GM19193 (cell line): ENCODE data around the gene SMAD9.

Experiments
- POLR2A ChIP-seq: IDR thresholded peaks from 4 replicates; pipeline ENCODE4 v1.6.1; 2011; ENCODE audit not compliant: insufficient read depth, insufficient read length; ENCODE audit errors: extremely low read depth

SMAD9 gene

DNA sequence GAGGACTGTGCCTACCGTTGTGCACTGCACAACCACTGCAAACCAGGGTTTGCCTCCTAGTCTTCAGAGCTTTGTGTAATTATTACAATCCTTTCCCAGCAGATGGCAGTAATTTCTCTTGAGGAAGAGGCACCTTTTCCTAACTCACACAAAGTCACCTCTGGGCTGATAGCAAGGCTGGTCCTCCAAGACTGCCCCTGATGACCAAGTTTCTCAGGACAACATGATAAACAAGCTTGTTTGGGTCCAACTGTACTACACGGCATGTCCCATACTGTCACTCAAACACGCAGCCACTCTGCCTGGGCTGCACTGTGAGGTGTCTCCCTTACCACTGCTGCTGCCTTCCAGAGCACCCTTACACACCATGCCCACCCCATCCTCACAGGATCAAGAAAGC is 61.7 kb downstream of the SMAD9 start:
- TF ChIP-seq POLR2A: no peak

DNA sequence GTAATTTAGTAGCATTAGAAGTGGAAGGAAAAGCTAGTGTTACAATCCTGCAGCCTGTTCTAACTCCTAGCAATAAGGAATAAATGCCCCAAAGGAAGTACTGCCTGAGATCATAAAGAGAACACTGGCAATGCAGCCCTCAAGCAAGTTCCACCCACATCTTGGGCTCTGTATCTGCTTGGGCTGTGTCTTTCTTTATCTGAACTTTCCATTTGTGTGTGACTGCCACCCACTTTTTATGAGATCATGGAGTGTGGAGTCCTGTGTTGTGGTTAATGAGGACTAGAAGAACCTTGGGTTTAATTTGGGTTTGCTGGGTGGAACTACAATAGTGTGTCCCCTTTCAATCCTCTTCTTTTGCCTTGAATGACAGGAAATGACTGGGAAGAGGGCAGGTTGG is 62.8 kb downstream of the SMAD9 start:
- no peak for TF ChIP-seq POLR2A

DNA sequence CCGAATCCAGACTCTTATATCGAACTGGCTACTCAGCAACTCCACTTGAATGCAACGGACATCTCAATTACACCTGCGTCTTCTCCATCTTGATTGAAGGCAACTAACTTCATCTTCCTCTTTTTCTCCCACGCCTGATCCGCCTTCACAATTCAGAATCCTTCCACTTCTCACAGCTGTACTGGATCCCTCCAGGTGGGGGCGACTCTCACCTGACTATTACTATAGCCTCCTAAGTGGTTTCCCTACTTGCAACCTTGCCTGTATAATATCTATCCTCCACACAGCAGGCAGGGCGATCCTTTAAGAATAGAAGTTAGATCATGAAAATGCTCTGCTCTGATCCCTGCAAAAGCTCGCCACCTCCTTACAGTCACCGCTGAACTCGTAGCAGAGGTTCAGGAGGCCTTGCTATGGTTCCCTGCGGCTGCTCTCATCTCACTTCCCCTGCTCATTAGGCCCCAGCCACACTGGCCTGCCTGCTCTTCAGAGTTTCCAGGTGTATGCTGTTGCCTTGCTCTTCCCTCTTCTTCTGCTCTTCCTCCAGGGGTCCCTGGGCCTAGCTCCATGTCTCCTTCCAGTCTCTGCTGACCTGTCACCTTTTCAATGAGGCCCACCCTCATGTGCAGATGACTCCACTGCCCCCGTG is 69.1 kb downstream of the SMAD9 start:
- no peak for TF ChIP-seq POLR2A

DNA sequence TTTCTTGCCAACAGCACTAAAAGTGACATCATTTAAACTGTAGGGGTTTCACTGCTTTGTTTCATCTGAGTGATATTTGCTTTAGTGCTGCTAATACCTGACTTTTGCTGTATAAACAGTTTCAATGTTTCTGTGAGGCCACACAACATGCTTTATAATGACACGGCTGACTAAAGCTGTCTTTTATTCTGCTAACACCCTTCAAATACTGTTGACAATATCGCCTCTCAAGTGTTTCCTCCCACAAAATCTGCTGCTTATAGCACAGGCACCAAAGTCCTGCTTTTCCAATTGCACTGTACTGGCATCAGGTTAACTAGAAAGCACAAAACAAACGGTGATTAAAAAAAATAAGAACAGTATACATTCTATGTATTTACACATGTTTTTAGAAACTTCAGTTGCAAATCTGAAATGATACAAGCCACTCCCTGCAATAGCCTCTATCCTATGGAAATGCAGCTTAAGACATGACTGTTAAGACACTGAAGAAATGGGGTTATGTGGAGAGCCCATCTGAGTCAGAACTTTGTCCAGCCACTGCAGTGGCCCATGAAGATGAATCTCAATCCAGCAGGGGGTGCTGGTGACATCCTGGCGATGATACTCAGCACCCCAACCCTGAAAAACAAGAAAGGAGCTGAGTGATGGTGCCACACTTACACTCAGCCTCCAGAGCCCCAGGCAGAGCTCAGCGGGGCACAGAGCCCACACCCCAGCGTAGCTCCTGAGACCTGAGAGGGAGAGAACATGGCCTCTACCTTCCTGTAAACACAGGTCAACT is 71.6 kb downstream of the SMAD9 start:
- no peak for TF ChIP-seq POLR2A

DNA sequence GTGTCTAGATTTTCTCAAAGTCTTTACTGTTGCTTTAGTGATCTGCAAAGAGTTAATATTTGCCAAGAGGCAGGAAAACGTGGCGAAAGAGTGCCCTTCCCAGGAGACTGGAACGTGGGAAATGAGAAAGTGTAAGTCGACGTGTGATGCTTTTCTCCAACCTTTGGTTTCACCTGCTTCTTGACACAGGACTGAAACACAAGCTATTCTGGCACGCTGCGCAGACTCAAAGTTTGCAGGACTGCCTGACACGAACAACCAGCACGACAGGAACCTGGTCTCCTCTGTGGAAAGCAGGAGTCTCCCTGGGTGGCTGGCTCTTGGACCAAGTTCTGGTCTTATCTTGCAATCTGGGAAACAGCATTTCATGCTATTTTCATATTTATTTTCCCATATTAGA is 72.4 kb downstream of the SMAD9 start:
- no peak for TF ChIP-seq POLR2A

DNA sequence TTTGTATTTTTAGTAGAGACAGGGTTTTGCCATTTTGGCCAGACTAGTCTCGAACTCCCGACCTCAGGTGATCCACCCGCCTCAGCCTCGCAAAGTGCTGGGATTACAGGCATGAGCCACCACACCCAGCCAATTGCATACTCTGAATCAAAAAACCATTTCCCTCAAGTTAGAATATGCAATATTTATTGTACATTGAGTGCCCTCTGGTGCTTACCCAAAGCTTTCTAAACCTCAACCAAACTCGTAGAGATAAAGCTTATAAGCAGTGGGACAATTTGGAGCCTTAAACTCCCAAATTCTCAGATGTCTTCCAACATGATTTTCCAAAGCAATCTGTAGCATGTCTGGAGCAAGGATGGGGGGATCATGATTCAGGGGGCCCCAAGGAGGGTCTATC is 78.6 kb downstream of the SMAD9 start:
- no peak for TF ChIP-seq POLR2A

DNA sequence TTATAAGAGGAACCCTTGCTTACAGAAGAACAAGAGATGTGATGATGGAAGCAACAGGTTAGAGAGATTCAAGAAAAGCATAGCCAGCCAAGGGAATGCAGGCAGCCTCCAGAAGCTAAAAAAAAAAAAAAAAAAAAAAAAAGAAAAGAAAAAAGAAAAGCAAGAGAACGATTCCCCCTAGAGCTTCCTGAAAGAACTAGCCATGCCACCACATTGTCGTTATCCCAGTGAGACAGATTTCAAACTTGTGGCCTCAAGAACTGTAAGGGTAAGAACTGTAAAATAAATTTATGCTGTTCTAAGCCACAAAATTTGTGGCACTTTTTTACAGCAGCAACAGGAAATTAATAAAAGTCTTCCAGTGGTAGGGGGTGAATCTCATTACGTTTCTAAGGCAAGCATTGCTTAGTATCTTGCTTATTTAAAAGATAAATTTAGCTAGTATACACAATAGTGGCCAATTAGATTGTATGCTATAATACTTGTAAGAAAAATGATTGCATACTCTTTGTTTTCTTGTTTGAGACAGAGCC is 79.3 kb downstream of the SMAD9 start:
- TF ChIP-seq POLR2A: no peak

DNA sequence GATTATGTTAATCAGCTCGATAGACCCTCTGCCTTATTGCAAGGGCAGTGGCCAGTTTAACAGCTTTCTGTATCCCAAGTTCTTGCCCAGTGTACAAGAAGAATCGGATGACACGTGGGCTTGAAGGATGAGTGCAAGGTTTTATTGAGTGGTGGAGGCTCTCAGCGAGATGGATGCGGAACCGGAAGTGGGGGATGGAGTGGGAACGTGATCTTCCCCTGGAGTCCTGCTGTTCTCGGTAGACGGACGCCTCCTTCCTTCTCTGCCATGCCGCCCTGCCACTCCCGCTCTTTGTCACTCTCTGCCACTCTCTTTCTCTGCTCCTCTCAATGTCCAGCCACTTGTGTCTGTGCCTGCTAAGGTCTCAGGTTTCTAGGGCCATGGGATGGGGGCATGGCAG is 80.1 kb downstream of the SMAD9 start:
- no peak for TF ChIP-seq POLR2A

DNA sequence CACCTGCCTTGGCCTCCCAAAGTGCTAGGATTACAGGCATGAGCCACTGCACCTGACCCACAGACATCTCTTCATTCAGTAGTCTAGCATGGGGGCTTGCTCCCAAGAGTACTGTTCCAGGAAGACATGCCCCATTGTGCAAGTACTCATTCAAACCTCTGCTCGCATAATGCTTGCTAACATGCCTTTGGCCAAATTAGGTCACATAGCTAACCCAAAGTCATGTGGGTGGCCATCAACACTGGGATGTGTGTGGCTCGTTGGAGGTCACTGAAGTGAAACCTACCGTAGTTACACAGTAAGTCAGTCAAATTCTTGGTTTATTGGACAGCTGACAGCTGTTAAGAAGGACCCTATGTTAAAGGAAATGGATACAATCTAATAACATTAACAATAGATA is 80.8 kb downstream of the SMAD9 start:
- TF ChIP-seq POLR2A: no peak

DNA sequence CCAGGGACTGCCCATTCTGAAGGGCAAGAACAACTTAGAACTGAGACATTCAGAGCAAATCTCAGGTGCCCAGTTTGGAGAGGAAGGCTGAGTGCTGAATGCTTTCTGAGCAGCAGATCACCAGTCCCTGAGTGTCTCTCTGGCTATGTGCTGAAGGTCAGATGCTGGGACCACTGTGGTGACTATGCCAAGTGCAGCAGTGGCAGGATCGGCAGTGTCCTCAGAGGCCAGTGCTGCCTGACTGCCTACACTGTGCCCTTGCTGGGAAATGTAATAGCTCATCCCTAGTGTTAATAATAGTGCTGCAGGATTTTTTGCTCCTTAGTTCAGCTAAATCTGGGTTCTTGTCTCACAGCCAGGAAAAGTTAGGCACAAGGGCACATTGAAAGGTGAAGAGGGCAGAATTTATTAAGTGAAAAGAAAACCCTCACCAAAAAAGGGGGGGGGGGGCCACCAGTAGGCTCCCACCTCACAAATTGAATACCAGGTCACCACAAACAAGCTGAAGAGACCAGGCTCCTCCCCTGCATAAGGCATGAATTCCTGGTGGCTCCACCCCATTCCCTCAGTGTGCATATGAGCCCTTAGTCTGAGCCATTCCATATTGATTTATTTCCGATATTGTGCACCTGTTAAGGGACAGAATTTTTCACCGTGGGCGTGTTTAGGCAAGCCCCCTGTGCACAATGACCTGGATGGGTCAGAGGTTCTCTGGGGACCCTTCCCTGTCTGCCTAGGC is 82.5 kb downstream of the SMAD9 start:
- TF ChIP-seq POLR2A: no peak

DNA sequence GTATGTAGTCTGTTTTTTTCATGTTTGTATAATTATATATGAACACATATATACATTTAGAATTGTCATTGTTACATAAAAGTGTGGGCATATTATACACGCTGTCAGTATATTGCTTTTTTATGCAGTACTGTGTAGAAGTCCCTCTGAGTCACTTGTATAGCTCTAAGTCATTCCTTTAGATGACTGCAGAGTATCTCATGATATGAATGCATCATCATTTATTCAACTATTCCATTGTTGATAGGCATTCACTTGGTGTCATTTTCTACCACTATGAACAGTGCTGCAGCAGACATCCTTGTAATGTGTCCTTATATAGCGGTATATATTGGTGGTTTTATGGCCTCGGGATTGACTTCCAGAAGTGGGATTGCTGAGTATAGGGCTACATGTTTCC is 85.7 kb downstream of the SMAD9 start:
- TF ChIP-seq POLR2A: no peak

DNA sequence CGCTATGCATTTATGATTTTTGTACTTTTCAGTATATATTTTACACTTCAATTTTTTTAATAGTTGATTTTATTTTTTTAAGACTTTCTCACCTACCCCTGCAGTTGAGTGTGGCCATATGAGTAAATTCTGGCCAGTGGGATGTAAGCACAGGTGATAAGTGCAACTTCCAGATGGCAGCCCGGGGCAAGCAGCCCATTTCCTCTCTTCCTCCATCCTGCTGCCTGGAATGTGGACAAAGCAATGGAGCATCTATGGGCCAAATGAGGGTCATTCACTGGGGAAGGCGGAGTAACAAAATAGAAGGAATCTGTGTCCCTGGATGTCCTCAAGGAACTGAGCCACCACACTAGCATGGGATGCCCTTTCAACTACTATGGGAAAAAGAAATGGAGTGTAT is 88.7 kb downstream of the SMAD9 start:
- no peak for TF ChIP-seq POLR2A

DNA sequence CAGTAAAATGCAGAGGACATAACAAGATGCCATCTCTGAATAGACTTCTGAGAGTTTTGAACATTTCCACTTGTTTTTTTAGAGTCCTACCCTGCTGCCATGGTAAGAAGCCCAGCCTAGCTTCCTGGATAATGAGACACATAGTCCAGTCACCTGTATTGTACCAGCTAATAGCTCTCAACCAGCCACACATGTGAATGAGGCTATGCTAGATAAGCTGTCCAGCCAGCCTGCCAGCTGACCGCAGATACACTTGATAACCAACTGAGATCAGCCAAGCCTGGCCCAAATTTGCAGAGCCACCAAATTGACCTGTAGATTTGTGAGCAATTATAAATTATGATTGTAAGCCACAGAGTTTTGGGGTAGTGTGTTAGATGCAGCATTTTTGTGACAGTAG is 90.3 kb downstream of the SMAD9 start:
- no peak for TF ChIP-seq POLR2A

DNA sequence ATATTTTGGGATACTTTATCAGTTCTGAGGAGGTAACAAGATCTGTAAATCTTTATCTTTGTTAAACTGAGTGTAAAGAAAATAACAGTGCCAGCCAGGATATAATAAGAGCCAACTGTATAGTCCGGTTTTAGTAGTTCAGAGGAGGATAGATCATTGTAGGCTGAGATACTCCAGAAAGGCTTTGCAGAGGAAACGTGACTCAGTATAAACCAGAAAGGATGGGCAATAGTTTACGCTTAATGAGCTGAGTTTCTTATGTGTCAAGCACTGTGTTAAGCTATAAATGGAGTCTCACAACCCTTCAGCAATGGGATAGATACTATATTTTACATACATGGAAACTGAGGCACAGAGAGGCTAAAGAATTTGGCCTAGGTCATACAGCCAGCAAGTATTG is 97.3 kb downstream of the SMAD9 start:
- no peak for TF ChIP-seq POLR2A

DNA sequence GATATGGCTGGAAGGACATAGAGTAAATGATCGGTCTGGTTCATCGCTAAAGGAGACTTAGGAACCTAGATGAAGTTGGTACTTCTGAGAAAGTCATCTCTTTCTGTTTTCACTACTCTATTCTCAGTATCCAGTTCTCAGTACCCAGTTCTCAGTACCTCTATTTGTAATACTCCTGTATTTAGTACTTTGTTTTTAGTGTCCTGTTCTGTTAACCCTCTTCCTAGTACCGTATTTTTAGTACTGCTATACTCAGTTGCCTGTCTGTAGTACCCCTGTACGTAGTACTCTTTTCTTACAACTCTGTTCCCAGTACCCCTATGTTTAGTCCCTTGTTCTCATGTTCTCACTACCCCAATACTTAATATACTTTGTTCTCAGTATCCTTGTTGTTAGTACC is 99.8 kb downstream of the SMAD9 start:
- TF ChIP-seq POLR2A: no peak

DNA sequence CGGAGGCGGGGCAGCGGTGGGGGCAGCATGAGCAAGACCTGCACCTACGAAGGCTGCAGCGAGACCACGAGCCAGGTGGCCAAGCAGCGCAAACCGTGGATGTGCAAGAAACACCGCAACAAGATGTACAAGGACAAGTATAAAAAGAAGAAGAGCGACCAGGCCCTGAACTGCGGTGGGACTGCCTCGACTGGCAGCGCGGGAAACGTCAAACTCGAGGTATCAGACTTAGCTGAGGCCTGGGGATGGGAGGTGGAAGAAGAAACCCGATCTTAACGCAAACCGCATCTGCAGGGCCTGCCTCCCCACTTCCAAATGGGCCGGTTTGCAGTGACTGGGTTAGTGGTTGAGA is 100.3 kb downstream of the SMAD9 start:
- no peak for TF ChIP-seq POLR2A
